SK-N-SH (cell line): ENCODE results near the gene MASP1. TPM values are rescaled to one million over a fixed set of nuclear protein-coding genes. Genes with fewer than 3 reads are reported as not detected.

ENCODE experiments used
- CTCF ChIA-PET: fragments of 300-600, 350-600 bp; formaldehyde crosslinking; extraction: SDS; loops from one replicate; lab custom pipeline; 2021; lab: Yijun Ruan, JAX
- POLR2A ChIA-PET: fragments of 350-600 bp; sonication (Branson Sonifier 250); formaldehyde crosslinking; extraction: SDS; loops from one replicate; lab custom pipeline; 2020; ENCODE audit warnings: antibody characterized with exemption, inconsistent platforms; lab: Yijun Ruan, JAX
- DNase-seq: peaks from one replicate; pipeline ENCODE4 v3.0.0; 2012
- H2AFZ ChIP-seq: fragments of 200-600 bp; sonication (generic); 2 replicates; pipeline ENCODE4 v1.8.1; 2016; ENCODE audit warnings: antibody characterized with exemption, mild to moderate bottlenecking, low read depth
- H3F3A ChIP-seq: fragments of 200-600 bp; sonication (generic); replicated peaks from 2 replicates; pipeline ENCODE3; 2016; ENCODE audit warnings: antibody characterized with exemption, mild to moderate bottlenecking; ENCODE audit not compliant: insufficient read depth
- H3K27ac ChIP-seq, 2 experiments: fragments of 200-500 bp in 1 of 2; fragments of 200-600 bp in 1 of 2; sonication (Bioruptor generic) in 1 of 2; sonication (generic), shearing (Covaris generic) in 1 of 2; 2 replicates each; pipeline versions ENCODE4 v1.5.1 to v1.6.1; 2014 to 2016; ENCODE audit warnings: low read depth in 2 of 2, inconsistent platforms in 1 of 2, low read length in 1 of 2, mild to moderate bottlenecking in 1 of 2, mixed read lengths in 1 of 2
- H3K27me3 ChIP-seq: fragments of 200-600 bp; sonication (generic), shearing (Covaris generic); 2 replicates; pipeline ENCODE4 v1.6.1; 2016; ENCODE audit warnings: mixed run types; ENCODE audit not compliant: insufficient read depth
- H3K36me3 ChIP-seq, 2 experiments: fragments of 200-500 bp in 1 of 2; fragments of 200-600 bp in 1 of 2; sonication (Bioruptor generic) in 1 of 2; sonication (generic) in 1 of 2; replicated peaks in 1 of 2; 2 replicates each; pipeline versions ENCODE3 to v1.5.1; 2014 to 2016; ENCODE audit warnings: low read length in 1 of 2, mild to moderate bottlenecking in 1 of 2; ENCODE audit not compliant: insufficient read depth in 2 of 2, control insufficient read depth in 1 of 2
- H3K4me1 ChIP-seq, 2 experiments: fragments of 200-500 bp in 1 of 2; fragments of 200-600 bp in 1 of 2; sonication (Bioruptor generic) in 1 of 2; sonication (generic), shearing (Covaris generic) in 1 of 2; 2 replicates each; pipeline versions ENCODE4 v1.5.1 to v1.6.1; 2014 to 2016; ENCODE audit warnings: low read depth in 1 of 2, low read length in 1 of 2, mixed run types in 1 of 2; ENCODE audit not compliant: insufficient read depth in 2 of 2, control insufficient read depth in 1 of 2
- H3K4me2 ChIP-seq: fragments of 200-600 bp; sonication (generic), shearing (Covaris generic); 2 replicates; pipeline ENCODE4 v1.6.1; 2017; ENCODE audit warnings: mixed run types
- H3K4me3 ChIP-seq, 2 experiments: fragments of 200-500 bp in 1 of 2; fragments of 200-600 bp in 1 of 2; sonication (Bioruptor generic) in 1 of 2; sonication (generic), shearing (Covaris generic) in 1 of 2; 2 replicates each; pipeline versions ENCODE4 v1.5.1 to v1.8.1; 2014 to 2016; ENCODE audit warnings: low read depth in 2 of 2, inconsistent platforms in 1 of 2, low read length in 1 of 2, mild to moderate bottlenecking in 1 of 2, mixed read lengths in 1 of 2, moderate library complexity in 1 of 2
- H3K79me2 ChIP-seq: fragments of 200-600 bp; sonication (generic); 2 replicates; pipeline ENCODE4 v1.8.1; 2017; ENCODE audit warnings: mild to moderate bottlenecking; ENCODE audit not compliant: insufficient read depth
- H3K9ac ChIP-seq: fragments of 200-600 bp; sonication (generic); 2 replicates; pipeline ENCODE4 v1.6.1; 2017; ENCODE audit warnings: mixed run types
- H3K9me2 ChIP-seq: fragments of 200-600 bp; sonication (generic); 2 replicates; pipeline ENCODE4 v1.6.1; 2017; ENCODE audit warnings: mixed run types
- H3K9me3 ChIP-seq: fragments of 200-600 bp; sonication (generic); 2 replicates; pipeline ENCODE4 v1.6.1; 2017; ENCODE audit warnings: mixed run types, mild to moderate bottlenecking, moderate library complexity
- H4K20me1 ChIP-seq: fragments of 200-600 bp; sonication (generic); 2 replicates; pipeline ENCODE4 v1.6.1; 2017; ENCODE audit warnings: mild to moderate bottlenecking, mixed run types; ENCODE audit not compliant: insufficient read depth
- CTCF ChIP-seq: fragments of 200-600 bp; sonication (generic); IDR thresholded peaks from 2 replicates; pipeline ENCODE4 v1.6.1; 2017; ENCODE audit warnings: antibody characterized with exemption, mild to moderate bottlenecking, moderate library complexity
- FOSL2 ChIP-seq: IDR thresholded peaks from 2 replicates; pipeline ENCODE4 v1.4.0; 2012; ENCODE audit warnings: low read depth, mild to moderate bottlenecking, moderate library complexity, borderline replicate concordance
- FOXJ3 ChIP-seq: sonication (generic); formaldehyde crosslinking; IDR thresholded peaks from 2 replicates; pipeline ENCODE4 v1.5.1; 2020; ENCODE audit warnings: mild to moderate bottlenecking, missing genetic modification reagents
- GATA2 ChIP-seq: sonication (generic); formaldehyde crosslinking; IDR thresholded peaks from 2 replicates; pipeline ENCODE4 v1.5.0; 2020; ENCODE audit warnings: mild to moderate bottlenecking, missing genetic modification reagents
- JUND ChIP-seq: IDR thresholded peaks from 2 replicates; pipeline ENCODE4 v1.4.0; 2012
- MAX ChIP-seq: IDR thresholded peaks from 2 replicates; pipeline ENCODE4 v1.4.0; 2012; ENCODE audit warnings: low read depth
- MEF2A ChIP-seq: IDR thresholded peaks from 2 replicates; pipeline ENCODE4 v1.4.0; 2012; ENCODE audit warnings: low read depth, borderline replicate concordance
- NFIC ChIP-seq: IDR thresholded peaks from 2 replicates; pipeline ENCODE4 v1.4.0; 2012; ENCODE audit warnings: borderline replicate concordance
- RAD21 ChIP-seq: IDR thresholded peaks from 2 replicates; pipeline ENCODE4 v1.6.1; 2012; ENCODE audit warnings: mild to moderate bottlenecking, low read length
- RCOR1 ChIP-seq: fragments of 150-350 bp; IDR thresholded peaks from 2 replicates; pipeline ENCODE4 v1.6.1; 2017; ENCODE audit warnings: antibody characterized with exemption, low read length
- RXRA ChIP-seq: IDR thresholded peaks from 2 replicates; pipeline ENCODE4 v1.4.0; 2012; ENCODE audit warnings: low read depth, mild to moderate bottlenecking, borderline replicate concordance
- SIN3A ChIP-seq: IDR thresholded peaks from 2 replicates; pipeline ENCODE4 v1.6.1; 2012; ENCODE audit warnings: low read depth, mild to moderate bottlenecking, low read length, moderate library complexity, borderline replicate concordance
- SMC3 ChIP-seq: IDR thresholded peaks from 2 replicates; pipeline ENCODE4 v1.6.1; 2012; ENCODE audit warnings: low read depth, low read length, improper control_type of control experiment
- TAF1 ChIP-seq: IDR thresholded peaks from 2 replicates; pipeline ENCODE4 v1.6.1; 2012; ENCODE audit warnings: low read depth, mild to moderate bottlenecking, low read length, moderate library complexity, borderline replicate concordance
- TCF12 ChIP-seq: IDR thresholded peaks from 2 replicates; pipeline ENCODE4 v1.4.0; 2012
- TEAD4 ChIP-seq: IDR thresholded peaks from 2 replicates; pipeline ENCODE4 v1.4.0; 2012; ENCODE audit warnings: mild to moderate bottlenecking, borderline replicate concordance; ENCODE audit not compliant: insufficient read depth
- USF1 ChIP-seq: IDR thresholded peaks from 2 replicates; pipeline ENCODE4 v1.4.0; 2012; ENCODE audit warnings: low read depth, borderline replicate concordance
- USF2 ChIP-seq: fragments of 150-350 bp; IDR thresholded peaks from 2 replicates; pipeline ENCODE4 v1.6.1; 2017; ENCODE audit warnings: antibody characterized with exemption, low read length, low read depth, borderline replicate concordance
- YY1 ChIP-seq: IDR thresholded peaks from 2 replicates; pipeline ENCODE4 v1.4.0; 2012; ENCODE audit warnings: low read depth, mild to moderate bottlenecking
- ZBTB33 ChIP-seq: IDR thresholded peaks from 2 replicates; pipeline ENCODE4 v1.4.0; 2012; ENCODE audit warnings: low read depth, borderline replicate concordance
- WGBS: methylation state at CpG from one replicate; pipeline ENCODE4 v1.1.6; 2017; ENCODE audit warnings: low lambda C conversion rate; 5-methylcytosine and 5-hydroxymethylcytosine counted together
- polyA plus RNA-seq, 3 experiments: library from polyadenylated mRNA; depleted of rRNA; stranded (reverse); fragments of >200 nt; gene quantifications; 2 replicates each; pipeline ENCODE4 v1.2.3, GENCODE V29; 2012

MASP1 gene
- polyA plus RNA-seq, 1 of the 3 experiments (the other 2 are of a cell fraction): not detected

GRCh38 chr3:187291001-187291511 is 481 bp downstream of the MASP1 start:
- Histone ChIP-seq H4K20me1 (no peaks in the 10 kb centered on the region), H3K79me2 (no peaks in the 10 kb centered on the region), H3K27ac (no peak overlapping the region), H3K9ac (no peak overlapping the region), H3F3A (no peaks in the 10 kb centered on the region), H3K9me3 (no peaks in the 10 kb centered on the region), H3K36me3 (no peaks in the 10 kb centered on the region), H3K4me1 (no peaks in the 10 kb centered on the region), H3K4me3 (no peak overlapping the region), H3K4me2 (0 out of 2 replicates have a peak overlapping the region, but pooled peaks have one; percentile 7), H2AFZ (no peak overlapping the region), H3K9me2 (no peaks in the 10 kb centered on the region), H3K27me3 (peaks cover 21% of the 10 kb centered on the region; the same call in 1 of the 2 replicates)
- DNase-seq: no peak
- POLR2A ChIA-PET: no interaction called here
- TF ChIP-seq FOSL2: no peak
- no peak for TF ChIP-seq TEAD4
- TF ChIP-seq GATA2: no peak
- no peak for TF ChIP-seq TCF12
- TF ChIP-seq MAX: no peak
- no peak for TF ChIP-seq ZBTB33
- no peak for TF ChIP-seq RXRA
- no peak for TF ChIP-seq RAD21
- TF ChIP-seq RCOR1: no peak
- no peak for TF ChIP-seq SIN3A
- TF ChIP-seq TAF1: no peak
- TF ChIP-seq MEF2A: no peak
- TF ChIP-seq YY1: no peak
- no peak for TF ChIP-seq JUND
- no peak for TF ChIP-seq USF1
- TF ChIP-seq SMC3: no peak
- TF ChIP-seq NFIC: no peak
- no peak for TF ChIP-seq USF2
- no peak for TF ChIP-seq FOXJ3
- no peak for TF ChIP-seq CTCF
- WGBS: 7% methylated on average over 6 of the region's 6 CpGs
- CTCF ChIA-PET: no interaction called here
